H7 (cell line): ENCODE data around the gene FUT7. TPM values are rescaled to one million over a fixed set of nuclear protein-coding genes. Genes with fewer than 3 reads are reported as not detected.
A peak's percentile ranks its signal among the peaks of the same experiment; 100 is the strongest.
"Not testable (repeated sequence)": the region's sequence is repeated elsewhere in the genome, so short reads cannot be mapped to it uniquely, and the experiment has no call there.

Experiments used
- DNase-seq: peaks from one replicate; pipeline ENCODE4 v3.0.0; 2012
- H3K27me3 ChIP-seq: 2 replicates; pipeline ENCODE4 v1.6.0; 2011; ENCODE audit warnings: mild to moderate bottlenecking, low read length; ENCODE audit not compliant: control insufficient read depth, insufficient read depth
- H3K36me3 ChIP-seq: replicated peaks from 2 replicates; pipeline ENCODE4 v1.5.1; 2011; ENCODE audit warnings: low read length; ENCODE audit not compliant: control insufficient read depth, insufficient read depth
- H3K4me3 ChIP-seq: 2 replicates; pipeline ENCODE4 v1.5.1; 2011; ENCODE audit warnings: low read depth, mild to moderate bottlenecking, control low read depth, low read length, moderate library complexity; ENCODE audit not compliant: insufficient read depth
- total RNA-seq: library from RNA; depleted of rRNA; stranded (reverse); fragments of >200 nt; shearing (Covaris generic); gene quantifications from 2 replicates; pipeline ENCODE4 v1.2.3, GENCODE V29; 2014

The FUT7 gene
- total RNA-seq, 1 experiment from 2014 or later, result not detected

DNA sequence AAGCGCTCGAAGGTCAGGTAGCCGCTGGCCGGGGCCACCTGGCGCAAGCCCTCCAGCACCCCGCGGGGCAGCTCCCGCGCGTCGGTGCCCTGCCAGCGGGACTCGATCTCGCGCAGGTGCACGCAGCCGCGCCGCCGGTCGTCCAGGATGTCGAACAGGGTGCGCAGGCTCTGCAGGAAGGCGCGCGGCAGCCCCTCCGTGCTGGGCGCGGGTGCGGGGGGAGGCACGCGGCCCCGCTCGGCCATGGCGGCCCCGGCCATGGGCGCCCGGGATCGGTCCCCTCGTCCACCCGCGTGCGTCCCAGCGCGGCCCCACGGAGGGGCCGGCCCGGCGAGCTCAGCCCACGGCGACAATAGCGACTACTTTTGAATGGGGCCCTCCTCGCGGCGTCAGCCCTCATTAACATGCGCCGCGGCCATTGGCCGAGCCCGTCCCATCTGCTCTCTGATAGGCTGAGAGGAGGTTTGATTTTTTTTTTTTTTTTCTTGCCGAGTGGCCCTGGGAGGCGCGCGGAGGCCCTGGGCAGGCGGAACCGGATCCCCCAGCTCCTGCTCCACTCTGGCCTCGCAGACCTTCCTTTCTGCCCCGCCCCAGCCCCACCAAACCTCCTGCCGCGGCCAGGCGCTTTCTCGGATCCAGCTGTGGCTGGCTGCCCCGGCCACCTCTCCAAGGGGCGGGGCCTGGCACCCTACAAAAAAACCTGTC, 38.5 kb upstream of the FUT7 start, which contains the start of gene SAPCD2:
Gene SAPCD2 (minus strand): TSS at position 357 of the 705 bp plus-strand sequence. CDS start 97 bp downstream, at position 260.
- DNase-seq, result peak; percentile 98
- Histone ChIP-seq H3K27me3 (no peaks in the 10 kb centered on the region), H3K36me3 (peaks cover 5% of the 10 kb centered on the region), H3K4me3 (peak within 1 kb of the TSS; percentile 70)

DNA sequence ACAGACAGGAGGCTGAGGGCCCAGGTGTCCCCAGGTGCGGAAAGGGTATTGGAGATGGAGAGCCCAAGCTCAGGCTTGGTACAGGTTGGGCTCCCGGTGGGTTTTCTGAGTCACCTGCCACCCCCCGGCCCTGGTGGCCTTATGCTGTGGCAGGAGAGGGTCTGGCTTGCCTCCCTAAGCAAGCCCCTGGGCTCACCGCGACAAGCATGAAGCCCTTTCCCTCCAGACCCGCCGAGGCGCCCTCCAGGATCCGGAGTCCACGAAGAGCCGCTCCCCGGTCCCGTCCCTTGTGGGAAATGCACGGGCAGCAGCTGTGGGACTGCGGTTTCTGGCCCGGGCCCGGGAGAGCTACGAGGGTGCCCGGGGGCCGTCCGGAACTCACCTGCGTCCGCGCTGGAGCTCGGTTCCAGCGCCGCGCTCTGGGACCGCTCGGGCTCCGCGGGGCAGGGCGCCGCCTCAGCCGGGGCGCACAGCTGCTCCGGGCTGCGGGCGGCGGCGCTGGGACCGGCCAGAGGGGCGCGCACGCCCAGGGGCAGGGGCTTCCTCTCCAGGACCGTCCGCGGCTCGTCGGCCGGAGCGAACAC, 37.7 kb upstream of the FUT7 start:
- Histone ChIP-seq H3K27me3 (no peaks in the 10 kb centered on the region), H3K36me3 (peaks cover 8% of the 10 kb centered on the region), H3K4me3 (peak overlapping the region; percentile 70)
- DNase-seq, result peak; percentile 81

DNA sequence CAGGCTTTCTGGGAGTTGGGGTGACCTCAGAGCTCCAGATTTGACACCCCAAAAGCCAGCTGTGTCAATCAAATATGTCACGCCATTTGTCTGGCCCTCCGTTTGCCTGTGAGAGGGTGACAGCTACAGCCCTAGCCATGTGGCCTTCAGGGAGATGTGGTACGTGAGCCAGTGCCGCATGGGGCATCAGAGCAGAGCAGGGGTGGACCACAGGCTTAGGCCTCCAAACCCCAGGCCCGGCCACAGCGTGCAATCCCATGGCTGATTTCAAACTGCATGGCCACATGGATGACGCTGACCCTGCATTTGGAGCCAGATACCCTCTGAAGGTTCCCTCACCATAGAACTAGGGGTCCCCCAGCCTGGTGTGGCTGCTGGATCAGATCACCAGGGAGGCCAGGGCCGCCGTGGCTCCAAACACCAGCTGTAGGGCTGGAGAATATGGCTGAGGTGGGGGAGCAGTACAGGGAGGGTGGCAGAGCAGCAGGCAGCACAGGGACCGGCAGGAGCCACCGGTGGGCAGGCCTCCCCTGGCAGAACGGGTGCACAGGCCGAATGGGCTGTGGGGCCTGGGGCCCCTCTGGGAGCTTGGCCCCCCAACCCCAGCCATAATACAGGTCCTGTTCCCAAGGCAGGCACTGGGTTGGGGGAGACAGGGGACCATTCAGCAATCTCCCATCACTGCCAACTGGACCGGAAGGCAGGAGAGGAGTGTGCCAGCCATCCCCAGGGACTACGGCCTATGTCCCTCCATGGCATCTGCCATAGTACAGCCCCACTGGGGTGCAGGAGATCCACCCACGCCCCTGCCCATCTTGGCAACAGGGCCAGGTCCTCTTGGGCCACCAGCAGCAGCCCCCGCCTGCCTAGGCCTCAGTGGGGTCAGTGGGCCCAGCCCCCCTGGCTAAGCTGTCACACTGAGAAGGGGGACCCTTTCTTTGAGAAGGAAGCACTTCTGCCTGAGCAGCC, 36.9 kb upstream of the FUT7 start:
- DNase-seq, result no peak
- H3K4me3 ChIP-seq, result peak overlapping the region; percentile 70
- no peaks in the 10 kb centered on the region for H3K27me3 ChIP-seq
- peaks cover 8% of the 10 kb centered on the region for H3K36me3 ChIP-seq

DNA sequence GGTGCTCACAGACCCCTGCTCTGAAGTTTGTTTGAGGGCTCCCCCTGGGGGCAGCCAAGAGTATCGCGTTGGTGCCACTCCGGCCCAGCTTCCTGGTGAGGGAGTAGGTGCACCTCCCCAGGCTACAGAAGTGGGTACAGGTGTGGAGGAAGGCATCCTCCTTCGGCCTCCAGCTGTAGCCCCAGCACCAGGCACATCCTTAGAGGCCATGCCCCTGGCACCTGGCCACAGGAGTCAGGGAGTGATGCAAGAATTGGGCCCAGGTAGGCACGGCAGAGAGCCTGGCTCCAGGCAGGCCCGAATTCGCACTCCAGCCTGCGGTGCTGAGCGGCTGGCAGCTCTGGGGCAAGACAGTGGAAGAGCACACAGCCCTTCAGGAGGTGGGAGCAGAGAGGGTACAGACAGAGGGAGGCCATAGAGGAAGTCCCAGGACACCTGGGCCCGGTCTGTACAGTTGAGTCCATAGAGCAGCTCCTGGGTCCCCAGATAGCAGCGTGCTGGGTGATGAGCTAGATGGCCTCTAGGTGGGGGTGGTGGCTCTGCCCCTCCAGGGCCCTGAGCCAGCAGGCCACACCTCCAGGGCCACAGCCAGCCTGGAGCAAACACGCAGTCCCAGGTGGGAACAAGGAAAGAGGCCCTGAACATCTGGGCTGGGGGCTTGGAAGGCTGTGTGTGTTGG, 36.1 kb upstream of the FUT7 start:
- no peak overlapping the region for H3K4me3 ChIP-seq
- no peaks in the 10 kb centered on the region for H3K27me3 ChIP-seq
- DNase-seq, result peak; percentile 93
- peaks cover 8% of the 10 kb centered on the region for H3K36me3 ChIP-seq

DNA sequence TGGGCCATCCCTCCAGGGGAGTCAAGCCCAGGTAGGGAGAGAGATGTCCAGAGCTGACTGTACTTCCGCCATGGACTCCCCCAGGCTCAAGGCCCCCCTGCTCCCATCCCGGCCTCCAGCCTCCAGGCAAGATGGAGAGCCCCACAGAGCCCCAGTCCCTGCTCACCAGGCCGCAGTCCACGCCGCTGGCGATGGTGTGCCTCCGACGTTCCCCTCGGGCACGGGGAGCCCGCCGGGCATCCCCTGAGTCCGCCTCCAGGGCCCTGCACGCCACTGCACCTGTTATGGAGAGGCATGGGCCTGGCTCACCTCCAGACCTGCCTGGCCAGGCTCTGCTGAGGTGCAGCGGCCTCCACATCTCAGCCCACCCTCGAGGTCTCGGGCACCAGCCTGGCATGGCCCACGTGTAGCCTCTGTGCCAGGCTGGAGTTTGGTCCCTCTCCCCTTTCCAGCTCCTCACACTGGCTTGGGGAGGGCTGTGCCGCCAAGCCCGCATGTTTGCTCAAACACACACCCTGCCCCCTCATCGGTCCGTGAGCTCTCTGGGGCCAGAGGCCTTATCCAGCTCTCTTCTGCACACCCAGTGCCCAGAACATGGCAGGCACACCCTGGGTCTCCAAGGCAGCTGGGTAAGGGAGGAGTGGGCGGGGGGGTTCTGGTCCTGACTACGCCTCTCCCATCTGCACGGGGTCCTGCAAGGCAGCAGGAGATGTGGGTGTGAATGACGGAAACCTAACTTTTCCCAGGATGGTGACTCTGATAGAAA, 34.4 kb upstream of the FUT7 start:
- peaks cover 8% of the 10 kb centered on the region for H3K36me3 ChIP-seq
- no peaks in the 10 kb centered on the region for H3K27me3 ChIP-seq
- no peak for DNase-seq
- no peak overlapping the region for H3K4me3 ChIP-seq

DNA sequence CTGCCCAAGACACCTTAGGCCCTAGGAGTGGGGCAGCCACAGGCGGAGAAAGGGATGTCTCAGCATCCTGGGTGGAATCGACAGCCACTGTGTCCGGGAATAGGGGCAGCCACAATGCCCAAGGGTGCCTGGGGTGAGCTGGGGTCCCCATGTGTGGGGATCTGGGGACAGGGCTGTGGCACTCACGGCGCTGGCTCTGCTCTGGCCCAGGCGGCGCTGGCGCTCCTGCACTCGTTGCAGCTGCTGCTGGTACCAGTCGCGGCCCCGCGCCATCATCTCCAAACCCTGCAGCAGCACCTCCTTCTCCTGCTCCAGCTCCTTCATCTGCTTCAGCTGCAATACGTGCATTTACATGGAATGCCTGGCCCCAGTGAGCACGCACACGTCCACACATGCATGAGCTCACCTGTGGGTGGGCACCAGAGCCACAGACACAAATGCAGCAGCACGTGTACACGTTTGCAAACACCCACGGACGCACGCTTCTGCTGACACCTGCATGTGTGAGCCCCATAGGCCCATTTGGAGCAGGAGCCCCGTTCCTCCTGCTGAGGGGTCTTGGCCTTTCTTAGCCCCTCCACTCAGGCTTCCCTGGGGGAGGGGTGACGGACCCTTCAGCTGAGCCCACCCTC, 33.6 kb upstream of the FUT7 start:
- Histone ChIP-seq H3K4me3 (no peak overlapping the region), H3K36me3 (peaks cover 8% of the 10 kb centered on the region), H3K27me3 (no peaks in the 10 kb centered on the region)
- DNase-seq, result no peak

DNA sequence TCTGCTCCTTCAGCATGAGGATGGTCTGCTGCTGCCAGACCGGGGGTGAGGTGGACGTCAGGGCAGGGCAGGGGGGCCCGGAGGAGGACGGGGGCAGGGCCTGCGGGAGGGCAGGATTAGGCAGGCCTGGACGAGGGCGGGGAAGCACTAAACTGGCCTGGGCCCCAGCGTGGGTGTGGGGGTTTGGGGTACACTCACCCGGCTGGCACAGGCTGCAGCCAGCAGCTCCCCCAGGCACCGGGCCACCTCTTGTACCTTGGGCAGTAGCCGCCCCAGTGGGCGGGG, 32.9 kb upstream of the FUT7 start:
- DNase-seq, result no peak
- no peaks in the 10 kb centered on the region for H3K27me3 ChIP-seq
- H3K36me3 ChIP-seq, result peaks cover 8% of the 10 kb centered on the region
- H3K4me3 ChIP-seq, result no peak overlapping the region

DNA sequence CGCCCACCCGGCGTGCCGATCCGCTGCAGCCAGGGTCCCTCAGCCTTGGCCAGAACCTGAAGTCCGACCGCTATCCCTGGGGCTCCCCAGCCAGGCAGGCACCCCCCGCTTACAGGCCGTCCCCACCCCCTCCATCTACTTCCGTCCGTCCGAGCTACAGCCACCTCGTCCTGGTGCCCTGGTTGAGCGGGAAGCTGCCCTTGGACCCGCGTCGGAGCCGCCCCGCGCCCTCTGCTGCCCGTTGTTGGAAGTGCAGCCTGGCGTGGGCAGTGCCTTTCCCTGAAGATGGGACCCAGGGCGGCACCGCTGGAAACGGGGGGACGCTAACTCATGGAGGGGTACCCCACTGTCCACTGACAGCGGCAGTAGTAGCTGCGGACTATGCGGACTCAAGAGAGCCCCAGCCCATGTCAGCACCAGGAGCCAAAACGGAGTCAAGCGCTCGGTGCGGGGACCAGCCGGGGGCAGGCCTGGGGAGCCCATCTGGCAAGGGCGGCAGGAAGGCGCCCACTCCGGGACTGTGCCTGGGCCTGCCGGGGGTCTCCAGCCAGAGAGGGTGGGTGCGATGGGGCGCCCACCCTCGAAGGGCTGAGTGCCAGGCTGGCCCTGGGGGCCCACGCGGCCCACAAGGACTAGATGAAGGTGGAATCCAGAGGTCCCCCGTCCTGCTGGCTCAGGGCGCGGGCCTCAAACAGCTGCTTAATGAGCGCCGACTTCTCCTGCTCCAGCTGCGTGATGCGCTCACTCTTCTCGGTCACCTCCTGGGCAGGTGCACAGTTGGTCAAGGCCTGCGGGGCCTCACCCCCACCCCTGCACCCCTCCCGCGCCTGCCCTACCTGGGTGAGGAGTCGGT, 32.4 kb upstream of the FUT7 start:
- Histone ChIP-seq H3K27me3 (no peaks in the 10 kb centered on the region), H3K4me3 (no peak overlapping the region), H3K36me3 (peaks cover 8% of the 10 kb centered on the region)
- DNase-seq, result peak; percentile 94

DNA sequence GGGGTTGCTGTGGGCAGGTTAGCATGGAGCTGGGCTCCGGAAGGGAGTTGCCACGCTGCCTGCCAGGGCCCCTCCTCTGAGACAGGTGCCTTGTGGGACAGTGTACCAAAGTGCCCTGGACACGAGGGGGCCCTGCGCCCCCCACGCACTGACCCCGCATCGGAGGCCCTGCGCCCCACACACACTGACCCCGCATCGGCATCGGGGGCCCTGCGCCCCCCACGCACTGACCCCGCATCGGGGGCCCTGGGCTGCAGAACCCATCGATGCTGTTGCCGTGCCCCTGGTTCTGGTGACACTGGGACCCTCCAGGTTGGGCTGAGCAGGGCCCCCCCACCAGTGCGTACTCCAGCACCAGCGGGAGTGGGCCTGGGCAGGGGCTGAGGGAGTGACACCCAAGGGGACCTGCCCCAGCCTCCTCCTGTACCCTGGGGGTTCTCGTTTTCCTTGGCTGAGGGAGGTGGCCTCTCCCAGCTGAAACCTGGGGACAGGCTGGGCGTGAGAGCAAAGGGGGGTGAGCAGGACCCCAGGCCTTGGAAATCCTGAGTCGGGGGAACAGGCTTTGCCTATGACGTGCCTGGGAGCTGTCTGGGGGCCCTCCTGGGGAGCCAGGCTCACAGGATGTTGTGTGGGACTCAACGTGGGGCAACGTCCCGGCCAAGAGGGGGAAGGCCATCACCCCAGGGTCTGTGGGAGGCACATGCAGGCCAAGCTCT, 31.6 kb upstream of the FUT7 start:
- H3K36me3 ChIP-seq, result peaks cover 8% of the 10 kb centered on the region
- H3K27me3 ChIP-seq, result no peaks in the 10 kb centered on the region
- no peak for DNase-seq
- no peak overlapping the region for H3K4me3 ChIP-seq

DNA sequence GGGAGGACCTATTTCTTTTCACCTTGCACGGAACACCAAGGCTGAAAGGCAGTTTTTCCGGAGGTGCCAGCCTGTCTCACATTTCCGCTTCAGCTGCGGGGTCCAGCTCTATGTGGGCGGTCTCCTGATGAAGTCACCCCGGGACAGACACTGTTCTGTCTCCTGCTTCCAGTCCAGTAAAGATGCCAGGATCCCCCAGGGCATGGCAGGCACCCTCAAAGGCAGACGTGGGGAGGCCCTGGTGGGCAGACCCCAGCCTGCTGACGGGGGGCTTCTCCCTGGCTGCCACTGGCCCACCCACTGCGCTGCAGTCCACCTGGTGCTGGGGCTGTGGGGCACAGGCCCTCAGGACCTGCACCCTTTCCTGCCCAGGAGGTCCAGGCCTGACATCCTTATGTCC, 30.9 kb upstream of the FUT7 start:
- H3K27me3 ChIP-seq, DNase-seq, H3K36me3 ChIP-seq, H3K4me3 ChIP-seq: not testable (repeated sequence)

DNA sequence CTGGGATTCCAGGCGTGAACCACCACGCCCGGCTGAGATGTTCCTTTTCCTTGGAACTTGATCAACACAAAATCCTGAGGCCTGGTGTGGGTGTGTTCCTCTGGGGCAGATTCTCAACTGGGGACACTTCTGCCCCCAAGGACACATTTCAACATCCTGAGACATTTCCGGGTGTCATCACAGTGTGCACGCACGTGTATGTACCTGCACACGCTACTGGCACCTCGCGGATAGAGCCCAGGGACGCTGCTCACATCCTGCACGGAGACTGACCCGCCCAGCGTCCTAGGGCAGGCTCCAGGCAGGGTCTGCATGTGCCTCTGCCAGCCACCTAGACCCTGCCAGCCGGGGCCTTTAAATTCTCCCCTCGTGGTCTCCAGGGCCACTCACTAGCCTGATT, 30.5 kb upstream of the FUT7 start:
- Histone ChIP-seq H3K27me3 (no peaks in the 10 kb centered on the region), H3K4me3 (no peak overlapping the region), H3K36me3 (peaks cover 8% of the 10 kb centered on the region)
- no peak for DNase-seq

DNA sequence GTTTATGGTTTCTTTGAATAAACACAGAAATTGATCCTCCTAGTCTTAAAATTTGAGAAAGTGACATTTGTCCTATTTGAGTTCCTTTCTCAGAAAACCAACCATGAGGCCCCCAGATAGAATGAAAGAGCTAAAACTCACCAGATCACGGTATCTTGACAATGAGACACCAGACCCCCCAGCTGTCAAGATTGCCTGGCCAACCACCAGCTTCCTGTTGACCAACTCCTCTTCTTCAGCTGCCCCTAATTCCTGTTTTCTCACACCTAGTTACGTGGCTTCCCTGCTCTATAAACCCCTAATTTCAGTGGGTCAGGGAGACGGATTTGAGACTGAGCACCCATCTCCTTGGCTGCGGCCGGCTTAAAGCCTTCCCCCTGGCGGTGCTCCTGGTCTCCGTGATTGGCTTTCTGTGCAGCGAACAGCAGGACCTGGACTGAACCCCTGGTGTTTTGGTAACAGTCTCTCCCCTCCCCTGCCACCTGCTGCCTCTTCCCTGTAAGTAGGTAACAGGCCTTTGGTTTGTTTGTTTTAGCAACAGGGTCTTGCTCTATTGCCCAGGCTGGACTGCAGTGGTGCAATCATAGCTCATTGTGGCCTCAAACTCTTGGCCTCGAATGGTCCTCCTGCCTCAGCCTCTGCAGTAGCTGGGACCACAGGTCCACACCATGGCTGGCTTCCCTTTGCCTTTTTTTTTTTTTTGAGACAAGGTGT, 26.8 kb upstream of the FUT7 start:
- no peak for DNase-seq
- no peaks in the 10 kb centered on the region for H3K36me3 ChIP-seq
- peaks cover 17% of the 10 kb centered on the region for H3K27me3 ChIP-seq
- no peak overlapping the region for H3K4me3 ChIP-seq
